Activated CD4-positive, alpha-beta T cell treated with anti-CD3 and anti-CD28 coated beads, Interleukin-2, amount 50 U/mL, for 24 hours (primary cell): ENCODE results near the gene DESI1.
"Not testable (repeated sequence)": the region's sequence is repeated elsewhere in the genome, so short reads cannot be mapped to it uniquely, and the experiment has no call there.

ENCODE experiments used
- DNase-seq, 2 donors: peaks; one replicate each; pipeline ENCODE4 v3.0.0-alpha.2; 2020; ENCODE audit warnings: low read depth in 1 of 2, low spot score in 1 of 2

Gene DESI1

GRCh38 chr22:41589391-41590241 lies 31.2 kb downstream of the DESI1 start, which contains the start of gene PMM1:
Gene PMM1 (minus strand): TSS chr22:41589840. CDS start chr22:41589805, 35 bp downstream.
- DNase-seq, result peak; percentile 100

GRCh38 chr22:41587347-41587723 lies 33.5 kb downstream of the DESI1 start:
- DNase-seq, result no peak

GRCh38 chr22:41585898-41586297 lies 34.9 kb downstream of the DESI1 start:
- no peak for DNase-seq

GRCh38 chr22:41584881-41585280 lies 36.0 kb downstream of the DESI1 start:
- no peak for DNase-seq

GRCh38 chr22:41582694-41583093 lies 38.1 kb downstream of the DESI1 start:
- DNase-seq, result no peak

GRCh38 chr22:41579997-41580355 lies 40.9 kb downstream of the DESI1 start:
- DNase-seq, result no peak

- DNase-seq, result no peak
These were observed 41.4 kb downstream of the DESI1 start for GRCh38 chr22:41579297-41579996.

- no peak for DNase-seq
These were observed 42.0 kb downstream of the DESI1 start for GRCh38 chr22:41578818-41579217.

GRCh38 chr22:41578114-41578513 lies 42.7 kb downstream of the DESI1 start:
- no peak for DNase-seq

GRCh38 chr22:41576877-41577276 lies 44.0 kb downstream of the DESI1 start:
- no peak for DNase-seq

GRCh38 chr22:41575533-41575932 lies 45.3 kb downstream of the DESI1 start:
- no peak for DNase-seq

GRCh38 chr22:41574847-41575381 lies 45.9 kb downstream of the DESI1 start:
- DNase-seq, result no peak

- DNase-seq, result no peak
These were observed 47.2 kb downstream of the DESI1 start for GRCh38 chr22:41573677-41574076.

- DNase-seq, result not testable (repeated sequence)
These were observed 48.5 kb downstream of the DESI1 start for GRCh38 chr22:41572305-41572704.

GRCh38 chr22:41571786-41572185 lies 49.1 kb downstream of the DESI1 start:
- no peak for DNase-seq

GRCh38 chr22:41570221-41570620 lies 50.6 kb downstream of the DESI1 start:
- no peak for DNase-seq

- DNase-seq, result no peak
These were observed 52.0 kb downstream of the DESI1 start for GRCh38 chr22:41568811-41569210.

- DNase-seq, result no peak
These were observed 53.4 kb downstream of the DESI1 start for GRCh38 chr22:41567512-41567768.

GRCh38 chr22:41565403-41566054 lies 55.3 kb downstream of the DESI1 start:
- DNase-seq, result no peak

- DNase-seq, result no peak
These were observed 56.3 kb downstream of the DESI1 start for GRCh38 chr22:41564563-41564962.

- DNase-seq, result no peak
These were observed 57.7 kb downstream of the DESI1 start for GRCh38 chr22:41563051-41563711.
